HepG2 (cell line): ENCODE data around the gene GSTK1. TPM values are rescaled to one million over a fixed set of nuclear protein-coding genes. Genes with fewer than 3 reads are reported as not detected.
A peak's percentile ranks its signal among the peaks of the same experiment; 100 is the strongest.

ENCODE experiments used
- ATAC-seq: fragments of 200-7000 bp; cut with Tn5 transposase; 3 replicates; pipeline ENCODE4 v1.9.1; 2020; ENCODE audit warnings: mild to moderate bottlenecking, moderate library complexity
- BruUV-seq: library from RNA; stranded (reverse); fragments of 400-500 nt; replicated peaks from 2 replicates; lab custom pipeline; 2021; lab: Mats Ljungman, UMichigan
- CTCF ChIA-PET: fragments of 300-600 bp; formaldehyde crosslinking; extraction: SDS; loops from one replicate; lab custom pipeline; 2021; ENCODE audit warnings: low total read pairs, inconsistent platforms, low intra/inter-chr PET ratio; lab: Yijun Ruan, JAX
- POLR2A ChIA-PET: fragments of 350-600 bp; sonication (Branson Sonifier 250); formaldehyde crosslinking; loops from one replicate; lab custom pipeline; 2020; ENCODE audit warnings: antibody characterized with exemption, inconsistent platforms; lab: Yijun Ruan, JAX
- DNase-seq: peaks from one replicate; pipeline ENCODE4 v3.0.0-alpha.2; 2015; ENCODE audit warnings: low spot score
- FAIRE-seq: peaks from 3 replicates; lab custom pipeline; 2011; peaks lifted over from hg19 to GRCh38; lab: Jason Lieb, UNC
- H2AFZ ChIP-seq: one replicate; pipeline ENCODE4 v1.6.1; 2011; ENCODE audit warnings: low read length, inconsistent platforms
- H3K27ac ChIP-seq: fragments of 300-600 bp; 3 replicates; pipeline ENCODE4 v1.8.0; 2011; ENCODE audit warnings: mixed run types, mild to moderate bottlenecking, mixed read lengths, low read length, inconsistent platforms; ENCODE audit not compliant: insufficient read depth; ENCODE audit errors: extremely low read length
- H3K27me3 ChIP-seq, 2 experiments: fragments of 200-600 bp in 1 of 2; 2 replicates in 1 of 2; 3 replicates in 1 of 2; pipeline versions ENCODE4 v1.6.0 to v1.8.0; 2011; ENCODE audit warnings: low read length in 2 of 2, mild to moderate bottlenecking in 2 of 2, moderate library complexity in 2 of 2, inconsistent platforms in 1 of 2; ENCODE audit not compliant: insufficient read depth in 2 of 2, control insufficient read depth in 1 of 2
- H3K36me3 ChIP-seq, 2 experiments: fragments of 200-600 bp in 1 of 2; replicated peaks in 1 of 2; 2 replicates in 1 of 2; 3 replicates in 1 of 2; pipeline versions ENCODE4 v1.5.1 to v1.8.0; 2011; ENCODE audit warnings: low read length in 2 of 2, inconsistent platforms in 1 of 2; ENCODE audit not compliant: insufficient read depth in 2 of 2, control insufficient read depth in 1 of 2
- H3K4me1 ChIP-seq: 2 replicates; pipeline ENCODE4 v1.5.1; 2012; ENCODE audit warnings: low read length, inconsistent platforms; ENCODE audit not compliant: insufficient read depth
- H3K4me2 ChIP-seq: 2 replicates; pipeline ENCODE4 v1.6.0; 2011; ENCODE audit warnings: low read depth, low read length, inconsistent platforms
- H3K4me3 ChIP-seq, 3 experiments: fragments of 200-600 bp in 1 of 3; sonication (generic), shearing (Covaris generic) in 1 of 3; replicated peaks in 1 of 3; 2 replicates each; pipeline ENCODE4 v1.5.1; 2011 to 2016; ENCODE audit warnings: low read length in 3 of 3, inconsistent platforms in 2 of 3, low read depth in 2 of 3, mild to moderate bottlenecking in 2 of 3, control low read depth in 1 of 3, mixed read lengths in 1 of 3; ENCODE audit not compliant: insufficient read depth in 1 of 3
- H3K79me2 ChIP-seq: one replicate; pipeline ENCODE4 v1.6.1; 2011; ENCODE audit warnings: low read length, inconsistent platforms; ENCODE audit not compliant: insufficient read depth
- H3K9ac ChIP-seq: 2 replicates; pipeline ENCODE4 v1.6.0; 2011; ENCODE audit warnings: mild to moderate bottlenecking, low read depth, low read length, inconsistent platforms; ENCODE audit not compliant: insufficient read depth
- H3K9me3 ChIP-seq: 2 replicates; pipeline ENCODE4 v1.5.1; 2012; ENCODE audit warnings: mild to moderate bottlenecking, low read length
- H4K20me1 ChIP-seq: 2 replicates; pipeline ENCODE4 v1.6.0; 2011; ENCODE audit warnings: inconsistent platforms, mild to moderate bottlenecking, low read length, moderate library complexity; ENCODE audit not compliant: insufficient read depth
- ARNT2 ChIP-seq: sonication (generic); formaldehyde crosslinking; IDR thresholded peaks from 2 replicates; pipeline ENCODE4 v1.8.0; 2022; ENCODE audit warnings: mild to moderate bottlenecking, low read depth, missing genetic modification reagents, moderate library complexity
- CEBPG ChIP-seq: IDR thresholded peaks from 2 replicates; pipeline ENCODE4 v1.6.1; 2016
- DNMT1 ChIP-seq: sonication (generic); formaldehyde crosslinking; IDR thresholded peaks from 2 replicates; pipeline ENCODE4 v1.5.1; 2020; ENCODE audit warnings: mild to moderate bottlenecking, missing genetic modification reagents
- EZH2 ChIP-seq: conservative IDR thresholded peaks from 2 replicates; pipeline ENCODE4 v1.6.1; 2012; ENCODE audit warnings: mild to moderate bottlenecking, low read depth, low read length, moderate library complexity
- FOSL2 ChIP-seq: sonication (generic); formaldehyde crosslinking; IDR thresholded peaks from 2 replicates; pipeline ENCODE4 v1.4.0; 2020; ENCODE audit warnings: missing genetic modification reagents
- FOXA1 ChIP-seq, 2 experiments: fragments of 450-650 bp in 1 of 2; sonication (generic) in 1 of 2; formaldehyde crosslinking in 1 of 2; IDR thresholded peaks; 2 replicates each; pipeline versions ENCODE4 v1.4.0 to v1.6.1; 2016 to 2020; ENCODE audit warnings: missing genetic modification reagents in 1 of 2
- FOXA3 ChIP-seq: IDR thresholded peaks from 2 replicates; pipeline ENCODE4 v1.6.1; 2016; ENCODE audit warnings: missing genetic modification reagents, missing compliant biosample characterization
- FOXK1 ChIP-seq: sonication (generic); formaldehyde crosslinking; IDR thresholded peaks from 2 replicates; pipeline ENCODE4 v1.4.0; 2020; ENCODE audit warnings: low read depth, missing genetic modification reagents, borderline replicate concordance
- ISX ChIP-seq: sonication (generic); formaldehyde crosslinking; conservative IDR thresholded peaks from 2 replicates; pipeline ENCODE4 v1.5.0; 2020; ENCODE audit warnings: missing genetic modification reagents
- NFATC3 ChIP-seq: sonication (generic); formaldehyde crosslinking; IDR thresholded peaks from 2 replicates; pipeline ENCODE4 v1.5.1; 2020; ENCODE audit warnings: mild to moderate bottlenecking, missing genetic modification reagents
- RFX5 ChIP-seq: IDR thresholded peaks from 2 replicates; pipeline ENCODE4 v1.6.1; 2011; ENCODE audit warnings: low read depth, low read length, improper control_type of control experiment
- SMAD9 ChIP-seq: sonication (generic); formaldehyde crosslinking; IDR thresholded peaks from 2 replicates; pipeline ENCODE4 v1.5.1; 2020; ENCODE audit warnings: mild to moderate bottlenecking, missing genetic modification reagents
- TBX3 ChIP-seq: fragments of 450-650 bp; IDR thresholded peaks from 2 replicates; pipeline ENCODE4 v1.6.1; 2017; ENCODE audit warnings: antibody characterized with exemption, mild to moderate bottlenecking, inconsistent platforms, borderline replicate concordance
- ZBTB25 ChIP-seq: IDR thresholded peaks from 2 replicates; pipeline ENCODE4 v1.6.1; 2018; ENCODE audit warnings: missing genetic modification reagents
- ZGPAT ChIP-seq: IDR thresholded peaks from 2 replicates; pipeline ENCODE4 v1.6.1; 2016; ENCODE audit warnings: mild to moderate bottlenecking
- ZNF207 ChIP-seq: fragments of 450-650 bp; IDR thresholded peaks from 2 replicates; pipeline ENCODE4 v1.6.1; 2016; ENCODE audit warnings: antibody characterized with exemption, borderline replicate concordance
- ZNF281 ChIP-seq: sonication (generic); formaldehyde crosslinking; IDR thresholded peaks from 2 replicates; pipeline ENCODE4 v1.4.0; 2020; ENCODE audit warnings: missing genetic modification reagents, borderline replicate concordance
- ZNF446 ChIP-seq: sonication (generic); formaldehyde crosslinking; IDR thresholded peaks from 2 replicates; pipeline ENCODE4 v1.5.0; 2020; ENCODE audit warnings: mild to moderate bottlenecking, missing genetic modification reagents
- ZNF704 ChIP-seq: sonication (generic); formaldehyde crosslinking; IDR thresholded peaks from 2 replicates; pipeline ENCODE4 v1.8.1; 2023; ENCODE audit warnings: mild to moderate bottlenecking, inconsistent platforms, moderate library complexity, missing genetic modification reagents, borderline replicate concordance
- WGBS: methylation state at CpG from one replicate; pipeline ENCODE4 v1.1.6; 2017; ENCODE audit warnings: low lambda C conversion rate; 5-methylcytosine and 5-hydroxymethylcytosine counted together
- in situ Hi-C: cut with HindIII; loops from 2 replicates; pipeline ENCODE4 v1.10.0; 2017; ENCODE audit warnings: low pct_unique_long_range_greater_than_20kb; ENCODE audit not compliant: extremely low pct_ligation_motif_present
- intact Hi-C: fragments of 100-400 bp; cut with micrococcal nuclease; formaldehyde crosslinking; loops from one replicate; pipeline ENCODE4 v1.10.0; 2022; ENCODE audit not compliant: unreplicated experiment
- polyA plus RNA-seq, 8 experiments: library from polyadenylated mRNA; depleted of rRNA in 3 of 8; stranded (reverse) in 7 of 8; unstranded in 1 of 8; fragments of >200 nt; fragmentation: Illumina TruSeq in 4 of 8; extraction: Trizol in 4 of 8; gene quantifications; 2 replicates each; pipeline versions ENCODE4 v1.2.1 to v1.2.3, GENCODE V29; 2011 to 2016; ENCODE audit warnings: low read depth in 4 of 8, missing spikeins in 1 of 8, mixed read lengths in 1 of 8; ENCODE audit not compliant: insufficient read depth in 1 of 8
- total RNA-seq, 5 experiments: library from RNA; depleted of rRNA; stranded (reverse); fragments of >200 nt; fragmentation: Illumina TruSeq; extraction: Trizol; gene quantifications; 2 replicates each; pipeline ENCODE4 v1.2.3, GENCODE V29; 2016; ENCODE audit warnings: low read depth in 1 of 5

The GSTK1 gene
- total and polyA plus RNA-seq, 2 of the 13 experiments (the other 11 are each of a cell fraction or from before 2014, with no cell fraction given), result 64.6 to 92.1 TPM

- FAIRE-seq, result no peak
- peak; percentile 56; the same call in 1 of the 2 replicates for TF ChIP-seq FOXK1 (CRISPR knock-in tag)
- no peak for TF ChIP-seq ZNF207
- TF ChIP-seq RFX5, result no peak
- no peak for TF ChIP-seq ZGPAT (CRISPR knock-in tag)
- TF ChIP-seq ZBTB25 (CRISPR knock-in tag), result no peak
- TF ChIP-seq ISX, result no peak
- TF ChIP-seq SMAD9, result no peak
- no peak for TF ChIP-seq DNMT1 (CRISPR knock-in tag)
- no peak for TF ChIP-seq TBX3
- no peak for TF ChIP-seq ZNF704 (CRISPR knock-in tag)
- no peak for TF ChIP-seq ZNF446 (CRISPR knock-in tag)
- TF ChIP-seq ARNT2 (CRISPR knock-in tag), result no peak
- no peak for TF ChIP-seq FOXA1 (IDR thresholded peaks at IDR 0.05)
- TF ChIP-seq FOXA1 (CRISPR knock-in tag; IDR thresholded peaks at IDR 0.05), result peak; percentile 70
- no peak for TF ChIP-seq CEBPG (CRISPR knock-in tag)
- TF ChIP-seq FOXA3 (CRISPR knock-in tag), result peak; percentile 76
- TF ChIP-seq EZH2, result no peak
- no peak for TF ChIP-seq NFATC3 (CRISPR knock-in tag)
- no peak for TF ChIP-seq ZNF281
- TF ChIP-seq FOSL2 (CRISPR knock-in tag), result peak; percentile 89
Measured at GRCh38 chr7:143259765-143260164, 3.5 kb upstream of the GSTK1 start.

More at GRCh38 chr7:143259765-143260164, 3.5 kb upstream of the GSTK1 start:
- POLR2A ChIA-PET, result no interaction called here
- Histone ChIP-seq H3K27me3 (no peaks in the 10 kb centered on the region; a peak in 1 of 5 replicates), H2AFZ (no peak overlapping the region), H4K20me1 (no peaks in the 10 kb centered on the region), H3K4me3 (no peak overlapping the region), H3K4me2 (no peak overlapping the region), H3K27ac (no peak overlapping the region), H3K36me3 (no peaks in the 10 kb centered on the region), H3K9ac (no peak overlapping the region), H3K79me2 (peaks cover 10% of the 10 kb centered on the region), H3K9me3 (no peaks in the 10 kb centered on the region), H3K4me1 (peaks cover 32% of the 10 kb centered on the region)
- no TSS peak for BruUV-seq
- ATAC-seq (no peak), DNase-seq (peak; percentile 30)
- in situ Hi-C loops (no loop called here), intact Hi-C loops (no loop called here)
- 40% methylated on average over 2 of the region's 2 CpGs for WGBS
- CTCF ChIA-PET, result no interaction called here
